ENCODE data around the gene FOXE3.

Gene FOXE3

GRCh38 chr1:47393141-47393540, 22.9 kb upstream of the FOXE3 start:
- no peaks in the 10 kb centered on the region for H3K4me1 ChIP-seq (ENCODE audit: insufficient read depth, insufficient read length)
- TF ChIP-seq YY1 (IDR thresholded peaks at IDR 0.05; ENCODE audit: insufficient read depth, insufficient read length) (no peak), ZNF274 (IDR thresholded peaks at IDR 0.05; ENCODE audit: low read depth, low read length) (no peak), SUZ12 (IDR thresholded peaks at IDR 0.05; ENCODE audit: extremely low read depth, insufficient read depth, insufficient read length) (no peak)
- no peak for DNase-seq (ENCODE audit: low read depth, low spot score)
- no peak overlapping the region for H3K9ac ChIP-seq (ENCODE audit: insufficient read length, low read depth)
- peaks cover 3% of the 10 kb centered on the region for H3K27me3 ChIP-seq (ENCODE audit: insufficient read depth, insufficient read length)
- H3K9me3 ChIP-seq (ENCODE audit: insufficient read depth, low read length): no peaks in the 10 kb centered on the region
- H3K36me3 ChIP-seq (ENCODE audit: insufficient read depth, insufficient read length, low read length): no peaks in the 10 kb centered on the region
- no peak overlapping the region for H3K4me3 ChIP-seq (ENCODE audit: insufficient read length, low read depth)

GRCh38 chr1:47395433-47395832, 20.7 kb upstream of the FOXE3 start:
- Histone ChIP-seq H3K4me1 (ENCODE audit: insufficient read depth, insufficient read length) (no peaks in the 10 kb centered on the region), H3K27me3 (ENCODE audit: insufficient read depth, insufficient read length) (no peaks in the 10 kb centered on the region), H3K36me3 (ENCODE audit: insufficient read depth, insufficient read length, low read length) (no peaks in the 10 kb centered on the region), H3K9me3 (ENCODE audit: insufficient read depth, low read length) (no peaks in the 10 kb centered on the region), H3K4me3 (ENCODE audit: insufficient read length, low read depth) (no peak overlapping the region), H3K9ac (ENCODE audit: insufficient read length, low read depth) (no peak overlapping the region)
- no peak for DNase-seq (ENCODE audit: low read depth, low spot score)
- no peak for TF ChIP-seq ZNF274 (IDR thresholded peaks at IDR 0.05; ENCODE audit: low read depth, low read length)
- TF ChIP-seq YY1 (IDR thresholded peaks at IDR 0.05; ENCODE audit: insufficient read depth, insufficient read length): no peak
- no peak for TF ChIP-seq SUZ12 (IDR thresholded peaks at IDR 0.05; ENCODE audit: extremely low read depth, insufficient read depth, insufficient read length)

DNA sequence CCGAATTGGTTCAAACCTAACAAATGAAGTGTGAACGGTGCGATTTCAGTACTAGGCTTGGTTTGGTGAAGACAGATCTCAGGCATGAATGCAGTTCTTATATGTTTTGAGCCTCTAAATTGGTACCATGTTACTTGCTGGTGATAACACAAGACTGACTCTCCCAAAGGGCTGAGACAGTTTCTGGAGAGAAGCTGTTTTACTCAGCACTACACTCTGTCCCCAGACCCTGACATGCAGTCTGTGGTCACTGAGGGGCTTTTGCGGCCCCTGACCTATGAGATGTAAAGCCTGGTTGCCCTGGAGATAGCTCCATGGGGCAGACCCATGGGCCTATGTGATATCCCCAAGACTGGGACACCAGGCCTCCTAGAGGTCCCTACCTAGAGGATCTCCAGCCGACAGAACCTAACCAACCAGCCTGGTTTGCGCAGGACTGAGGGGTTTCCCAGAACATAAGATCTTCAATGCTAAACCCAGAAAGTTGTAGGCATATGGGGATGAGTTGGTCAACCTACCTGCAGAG, 19.4 kb upstream of the FOXE3 start:
- Histone ChIP-seq H3K9ac (ENCODE audit: insufficient read length, low read depth) (no peak overlapping the region), H3K4me3 (ENCODE audit: insufficient read length, low read depth) (no peak overlapping the region), H3K9me3 (ENCODE audit: insufficient read depth, low read length) (no peaks in the 10 kb centered on the region), H3K4me1 (ENCODE audit: insufficient read depth, insufficient read length) (no peaks in the 10 kb centered on the region), H3K36me3 (ENCODE audit: insufficient read depth, insufficient read length, low read length) (no peaks in the 10 kb centered on the region), H3K27me3 (ENCODE audit: insufficient read depth, insufficient read length) (no peaks in the 10 kb centered on the region)
- no peak for DNase-seq (ENCODE audit: low read depth, low spot score)
- TF ChIP-seq YY1 (IDR thresholded peaks at IDR 0.05; ENCODE audit: insufficient read depth, insufficient read length) (no peak), SUZ12 (IDR thresholded peaks at IDR 0.05; ENCODE audit: extremely low read depth, insufficient read depth, insufficient read length) (no peak), ZNF274 (IDR thresholded peaks at IDR 0.05; ENCODE audit: low read depth, low read length) (no peak)

DNA sequence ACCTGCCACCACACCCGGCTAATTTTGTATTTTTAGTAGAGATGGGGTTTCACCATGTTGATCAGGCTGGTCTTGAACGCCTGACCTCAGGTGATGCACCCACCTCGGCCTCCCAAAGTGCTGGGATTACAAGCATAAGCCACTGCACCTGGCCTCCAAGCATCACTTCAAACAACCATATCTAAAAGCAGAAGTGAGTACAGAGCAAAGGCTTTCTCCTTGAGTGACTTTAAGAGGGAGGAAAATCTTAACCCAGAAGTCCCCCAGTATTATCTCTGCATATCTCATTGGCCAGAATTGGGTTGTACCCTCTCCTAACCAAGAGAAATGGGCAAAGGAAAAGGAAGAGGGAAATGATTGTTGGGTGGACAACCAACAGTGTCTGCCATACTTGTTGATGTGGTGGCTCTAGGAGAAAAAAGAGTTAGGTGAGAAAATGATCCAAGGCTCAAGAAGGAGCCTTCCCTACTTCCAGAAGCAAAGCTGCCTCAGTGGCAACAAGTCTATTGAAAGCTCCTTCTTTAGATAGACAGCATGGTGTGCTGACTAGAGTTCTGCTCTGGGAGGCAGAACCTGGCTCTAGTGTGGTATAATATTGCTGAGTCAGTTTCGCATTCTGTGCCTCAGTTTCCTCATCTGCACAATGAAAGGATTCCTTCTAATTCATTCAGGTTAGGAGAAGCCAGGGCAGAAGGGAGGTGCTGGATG, 16.8 kb upstream of the FOXE3 start:
- TF ChIP-seq YY1 (IDR thresholded peaks at IDR 0.05; ENCODE audit: insufficient read depth, insufficient read length) (no peak), ZNF274 (IDR thresholded peaks at IDR 0.05; ENCODE audit: low read depth, low read length) (no peak), SUZ12 (IDR thresholded peaks at IDR 0.05; ENCODE audit: extremely low read depth, insufficient read depth, insufficient read length) (no peak)
- H3K9me3 ChIP-seq (ENCODE audit: insufficient read depth, low read length): no peaks in the 10 kb centered on the region
- no peak overlapping the region for H3K4me3 ChIP-seq (ENCODE audit: insufficient read length, low read depth)
- H3K36me3 ChIP-seq (ENCODE audit: insufficient read depth, insufficient read length, low read length): no peaks in the 10 kb centered on the region
- peaks cover 6% of the 10 kb centered on the region for H3K27me3 ChIP-seq (ENCODE audit: insufficient read depth, insufficient read length)
- no peak overlapping the region for H3K9ac ChIP-seq (ENCODE audit: insufficient read length, low read depth)
- DNase-seq (ENCODE audit: low read depth, low spot score): no peak
- H3K4me1 ChIP-seq (ENCODE audit: insufficient read depth, insufficient read length): no peaks in the 10 kb centered on the region

DNA sequence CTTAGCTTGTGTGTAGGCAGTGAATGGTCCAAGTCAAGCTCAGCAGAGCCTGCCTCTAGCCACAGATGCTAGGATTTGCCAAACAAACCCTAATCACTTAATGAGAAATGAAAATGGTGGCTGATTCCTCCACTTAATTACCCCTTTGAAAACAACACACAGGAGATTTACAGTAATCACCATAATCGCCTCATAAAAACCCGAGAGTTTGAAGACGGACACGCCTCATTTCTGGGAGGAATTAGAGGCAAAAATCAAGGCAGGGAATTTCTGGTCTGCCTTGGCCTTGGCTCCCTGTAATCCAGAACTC, 16.3 kb upstream of the FOXE3 start:
- DNase-seq (ENCODE audit: low read depth, low spot score): no peak
- Histone ChIP-seq H3K9ac (ENCODE audit: insufficient read length, low read depth) (no peak overlapping the region), H3K4me3 (ENCODE audit: insufficient read length, low read depth) (no peak overlapping the region), H3K9me3 (ENCODE audit: insufficient read depth, low read length) (no peaks in the 10 kb centered on the region), H3K4me1 (ENCODE audit: insufficient read depth, insufficient read length) (no peaks in the 10 kb centered on the region), H3K27me3 (ENCODE audit: insufficient read depth, insufficient read length) (peaks cover 6% of the 10 kb centered on the region), H3K36me3 (ENCODE audit: insufficient read depth, insufficient read length, low read length) (no peaks in the 10 kb centered on the region)
- no peak for TF ChIP-seq YY1 (IDR thresholded peaks at IDR 0.05; ENCODE audit: insufficient read depth, insufficient read length)
- no peak for TF ChIP-seq ZNF274 (IDR thresholded peaks at IDR 0.05; ENCODE audit: low read depth, low read length)
- TF ChIP-seq SUZ12 (IDR thresholded peaks at IDR 0.05; ENCODE audit: extremely low read depth, insufficient read depth, insufficient read length): no peak

- peaks cover 6% of the 10 kb centered on the region for H3K27me3 ChIP-seq (ENCODE audit: insufficient read depth, insufficient read length)
- no peak overlapping the region for H3K9ac ChIP-seq (ENCODE audit: insufficient read length, low read depth)
- H3K9me3 ChIP-seq (ENCODE audit: insufficient read depth, low read length): no peaks in the 10 kb centered on the region
- DNase-seq (ENCODE audit: low read depth, low spot score): no peak
- H3K4me1 ChIP-seq (ENCODE audit: insufficient read depth, insufficient read length): peaks cover 2% of the 10 kb centered on the region
- no peaks in the 10 kb centered on the region for H3K36me3 ChIP-seq (ENCODE audit: insufficient read depth, insufficient read length, low read length)
- no peak for TF ChIP-seq SUZ12 (IDR thresholded peaks at IDR 0.05; ENCODE audit: extremely low read depth, insufficient read depth, insufficient read length)
- no peak overlapping the region for H3K4me3 ChIP-seq (ENCODE audit: insufficient read length, low read depth)
Measured at GRCh38 chr1:47401761-47402160, 14.3 kb upstream of the FOXE3 start.

- Histone ChIP-seq H3K4me1 (ENCODE audit: insufficient read depth, insufficient read length) (peaks cover 2% of the 10 kb centered on the region), H3K27me3 (ENCODE audit: insufficient read depth, insufficient read length) (peaks cover 6% of the 10 kb centered on the region), H3K9ac (ENCODE audit: insufficient read length, low read depth) (no peak overlapping the region), H3K36me3 (ENCODE audit: insufficient read depth, insufficient read length, low read length) (no peaks in the 10 kb centered on the region), H3K4me3 (ENCODE audit: insufficient read length, low read depth) (no peak overlapping the region), H3K9me3 (ENCODE audit: insufficient read depth, low read length) (no peaks in the 10 kb centered on the region)
- DNase-seq (ENCODE audit: low read depth, low spot score): no peak
- no peak for TF ChIP-seq YY1 (IDR thresholded peaks at IDR 0.05; ENCODE audit: insufficient read depth, insufficient read length)
- no peak for TF ChIP-seq ZNF274 (IDR thresholded peaks at IDR 0.05; ENCODE audit: low read depth, low read length)
- no peak for TF ChIP-seq SUZ12 (IDR thresholded peaks at IDR 0.05; ENCODE audit: extremely low read depth, insufficient read depth, insufficient read length)
Measured at GRCh38 chr1:47402591-47402990, 13.5 kb upstream of the FOXE3 start.
